Jurkat, Clone E6-1 (cell line): ENCODE results near the gene POLE3.

Source experiments
- DNase-seq: peaks from one replicate; pipeline ENCODE4 v3.0.0-alpha.2; 2011; ENCODE audit warnings: low read depth, low spot score
- H3K4me3 ChIP-seq: 2 replicates; pipeline ENCODE4 v1.5.1; 2011; ENCODE audit warnings: mild to moderate bottlenecking, low read length, control low read depth, moderate library complexity

Gene POLE3

GRCh38 chr9:113360242-113360842 lies 50.1 kb downstream of the POLE3 start:
- DNase-seq, result no peak
- H3K4me3 ChIP-seq, result no peak overlapping the region

- no peak for DNase-seq
These were observed 51.1 kb downstream of the POLE3 start for GRCh38 chr9:113359385-113359784.

More at GRCh38 chr9:113359385-113359784, 51.1 kb downstream of the POLE3 start:
- H3K4me3 ChIP-seq, result no peak overlapping the region
